T47D (cell line): ENCODE data around the gene ADIPOR2.
"Not testable (repeated sequence)": the region's sequence is repeated elsewhere in the genome, so short reads cannot be mapped to it uniquely, and the experiment has no call there.

Experiments used
- DNase-seq, 2 experiments: peaks; one replicate each; pipeline versions ENCODE4 v3.0.0 to v3.0.0-alpha.2; 2011 to 2012; ENCODE audit warnings: low read depth in 1 of 2, low spot score in 1 of 2
- JUND ChIP-seq: IDR thresholded peaks from 2 replicates; pipeline ENCODE4 v1.6.1; 2012; ENCODE audit warnings: low read depth
- in situ Hi-C: cut with HindIII; loops from 2 replicates; pipeline ENCODE4 v1.10.0; 2016; ENCODE audit warnings: low sequenced_read_pairs, low pct_unique_long_range_greater_than_20kb

Gene ADIPOR2

GRCh38 chr12:1697271-1697670 lies 6.4 kb downstream of the ADIPOR2 start:
- no peak for TF ChIP-seq JUND
- in situ Hi-C loops: no loop called here
- DNase-seq: no peak

GRCh38 chr12:1698720-1699119 lies 7.8 kb downstream of the ADIPOR2 start:
- in situ Hi-C loops: no loop called here

GRCh38 chr12:1702713-1703112 lies 11.8 kb downstream of the ADIPOR2 start:
- no peak for DNase-seq
- no peak for TF ChIP-seq JUND
- in situ Hi-C loops: no loop called here

More at GRCh38 chr12:1698720-1699119, 7.8 kb downstream of the ADIPOR2 start:
- no peak for TF ChIP-seq JUND
- DNase-seq: peak in 1 of 2 experiments; percentile 25

GRCh38 chr12:1703771-1704722 lies 13.2 kb downstream of the ADIPOR2 start:
- no peak for DNase-seq
- in situ Hi-C loops: no loop called here
- TF ChIP-seq JUND: no peak

GRCh38 chr12:1705774-1706631 lies 15.1 kb downstream of the ADIPOR2 start:
- DNase-seq: no peak
- in situ Hi-C loops: no loop called here
- TF ChIP-seq JUND: no peak

- DNase-seq: no peak
- in situ Hi-C loops: no loop called here
- no peak for TF ChIP-seq JUND
Observed at GRCh38 chr12:1706632-1706980, 15.7 kb downstream of the ADIPOR2 start.

- DNase-seq: no peak
- in situ Hi-C loops: no loop called here
- no peak for TF ChIP-seq JUND
Observed at GRCh38 chr12:1707051-1707450, 16.2 kb downstream of the ADIPOR2 start.

GRCh38 chr12:1709968-1710367 lies 19.1 kb downstream of the ADIPOR2 start:
- DNase-seq, in situ Hi-C loops: not testable (repeated sequence)

GRCh38 chr12:1710870-1711269 lies 20.0 kb downstream of the ADIPOR2 start:
- DNase-seq, in situ Hi-C loops: not testable (repeated sequence)

- DNase-seq, in situ Hi-C loops: not testable (repeated sequence)
Observed at GRCh38 chr12:1711536-1712211, 20.8 kb downstream of the ADIPOR2 start.

- DNase-seq, in situ Hi-C loops: not testable (repeated sequence)
Observed at GRCh38 chr12:1712305-1712704, 21.4 kb downstream of the ADIPOR2 start.

GRCh38 chr12:1712852-1713251 lies 22.0 kb downstream of the ADIPOR2 start:
- in situ Hi-C loops, DNase-seq: not testable (repeated sequence)

GRCh38 chr12:1713783-1714348 lies 23.0 kb downstream of the ADIPOR2 start:
- DNase-seq, in situ Hi-C loops: not testable (repeated sequence)

GRCh38 chr12:1715459-1715858 lies 24.6 kb downstream of the ADIPOR2 start:
- not testable (repeated sequence) for DNase-seq

More at GRCh38 chr12:1715459-1715858, 24.6 kb downstream of the ADIPOR2 start:
- in situ Hi-C loops: not testable (repeated sequence)
